PC-9 (cell line): ENCODE measurements around the gene PLXDC1. TPM values are rescaled to one million over a fixed set of nuclear protein-coding genes. Genes with fewer than 3 reads are reported as not detected.

Experiments
- BruUV-seq: library from RNA; stranded (reverse); fragments of 400-500 nt; replicated peaks from 2 replicates; lab custom pipeline; 2021; lab: Mats Ljungman, UMichigan
- CTCF ChIA-PET: fragments of 300-600 bp; sonication (Branson Sonifier 250); formaldehyde crosslinking; loops from one replicate; lab custom pipeline; 2022; ENCODE audit warnings: antibody characterized with exemption; lab: Charles Lee
- POLR2A ChIA-PET: fragments of 300-600 bp; sonication (Branson Sonifier 250); formaldehyde crosslinking; loops from one replicate; lab custom pipeline; 2022; ENCODE audit warnings: antibody characterized with exemption; ENCODE audit not compliant: unreplicated experiment; lab: Charles Lee
- DNase-seq, 2 experiments: peaks; one replicate each; pipeline versions ENCODE4 v3.0.0 to v3.0.0-alpha.2; 2015 to 2022; ENCODE audit warnings: mixed read lengths in 1 of 2
- H2AFZ ChIP-seq: fragments of 200-600 bp; sonication (generic); 2 replicates; pipeline ENCODE4 v1.8.1; 2017; ENCODE audit warnings: antibody characterized with exemption
- H3F3A ChIP-seq: fragments of 200-600 bp; sonication (generic); 2 replicates; pipeline ENCODE4 v1.8.1; 2017; ENCODE audit warnings: antibody characterized with exemption, mild to moderate bottlenecking, low read depth; ENCODE audit not compliant: insufficient read depth
- H3K27ac ChIP-seq: fragments of 200-600 bp; sonication (generic); 2 replicates; pipeline ENCODE4 v1.6.1; 2016; ENCODE audit warnings: mixed run types
- H3K27me3 ChIP-seq: fragments of 200-600 bp; sonication (generic); 2 replicates; pipeline ENCODE4 v1.6.1; 2016; ENCODE audit warnings: low read depth, mixed run types; ENCODE audit not compliant: insufficient read depth
- H3K36me3 ChIP-seq: fragments of 200-600 bp; sonication (generic); 2 replicates; pipeline ENCODE4 v1.6.1; 2016; ENCODE audit warnings: low read depth, mixed run types
- H3K4me1 ChIP-seq: fragments of 200-600 bp; sonication (generic); replicated peaks from 2 replicates; pipeline ENCODE4 v1.6.1; 2016; ENCODE audit warnings: mixed run types; ENCODE audit not compliant: insufficient read depth
- H3K4me2 ChIP-seq: fragments of 200-600 bp; sonication (generic); 2 replicates; pipeline ENCODE4 v1.6.1; 2017; ENCODE audit warnings: mixed run types
- H3K4me3 ChIP-seq: fragments of 200-600 bp; sonication (generic); 2 replicates; pipeline ENCODE4 v1.6.1; 2016; ENCODE audit warnings: mixed run types
- H3K79me2 ChIP-seq: fragments of 200-600 bp; sonication (generic); 2 replicates; pipeline ENCODE4 v1.6.1; 2017; ENCODE audit warnings: low read depth, mixed run types
- H3K9me2 ChIP-seq: fragments of 200-600 bp; sonication (generic); 2 replicates; pipeline ENCODE4 v1.8.1; 2017; ENCODE audit warnings: mild to moderate bottlenecking; ENCODE audit not compliant: insufficient read depth
- H3K9me3 ChIP-seq: fragments of 200-600 bp; sonication (generic); 2 replicates; pipeline ENCODE4 v1.8.1; 2016; ENCODE audit warnings: low read depth; ENCODE audit not compliant: insufficient read depth
- H4K20me1 ChIP-seq: fragments of 200-600 bp; sonication (generic); 2 replicates; pipeline ENCODE4 v1.8.1; 2017; ENCODE audit not compliant: insufficient read depth
- EZH2 ChIP-seq: fragments of 200-600 bp; sonication (generic); IDR thresholded peaks from 2 replicates; pipeline ENCODE4 v1.8.0; 2017; ENCODE audit warnings: antibody characterized with exemption, low read depth
- intact Hi-C: fragments of 100-400 bp; cut with micrococcal nuclease; formaldehyde crosslinking; loops from one replicate; pipeline ENCODE4 v1.10.0; 2022; ENCODE audit not compliant: unreplicated experiment
- total RNA-seq: library from RNA; stranded (reverse); gene quantifications from 2 replicates; pipeline ENCODE4 v1.2.3, GENCODE V29; 2021
- TF ChIP-seq, protein P1 (sequence below): fragments of 200-600 bp; sonication (generic); conservative IDR thresholded peaks from 2 replicates; pipeline ENCODE4 v1.6.1; 2017; ENCODE audit warnings: mixed run types, antibody characterized with exemption, mild to moderate bottlenecking, moderate library complexity

The PLXDC1 gene
- total RNA-seq, 1 experiment from 2014 or later, result 2.5 TPM

- ChIA-PET CTCF (no interaction called here), POLR2A (no interaction called here)
- H3K4me1 ChIP-seq, result peaks cover 10% of the 10 kb centered on the region
- no peaks in the 10 kb centered on the region for H3K36me3 ChIP-seq
- no peaks in the 10 kb centered on the region for H3K27me3 ChIP-seq
- H3K9me3 ChIP-seq, result no peaks in the 10 kb centered on the region
- H3K27ac ChIP-seq, result no peak overlapping the region
- H4K20me1 ChIP-seq, result no peaks in the 10 kb centered on the region
- H3K9me2 ChIP-seq, result no peaks in the 10 kb centered on the region
- BruUV-seq, result no TSS peak
- H2AFZ ChIP-seq, result no peak overlapping the region
- peaks cover 14% of the 10 kb centered on the region for H3K79me2 ChIP-seq
- no peak overlapping the region for H3K4me2 ChIP-seq
- no peak for DNase-seq
- intact Hi-C loops, result no loop called here
- H3F3A ChIP-seq, result peaks cover 5% of the 10 kb centered on the region
- TF ChIP-seq, protein P1, sequence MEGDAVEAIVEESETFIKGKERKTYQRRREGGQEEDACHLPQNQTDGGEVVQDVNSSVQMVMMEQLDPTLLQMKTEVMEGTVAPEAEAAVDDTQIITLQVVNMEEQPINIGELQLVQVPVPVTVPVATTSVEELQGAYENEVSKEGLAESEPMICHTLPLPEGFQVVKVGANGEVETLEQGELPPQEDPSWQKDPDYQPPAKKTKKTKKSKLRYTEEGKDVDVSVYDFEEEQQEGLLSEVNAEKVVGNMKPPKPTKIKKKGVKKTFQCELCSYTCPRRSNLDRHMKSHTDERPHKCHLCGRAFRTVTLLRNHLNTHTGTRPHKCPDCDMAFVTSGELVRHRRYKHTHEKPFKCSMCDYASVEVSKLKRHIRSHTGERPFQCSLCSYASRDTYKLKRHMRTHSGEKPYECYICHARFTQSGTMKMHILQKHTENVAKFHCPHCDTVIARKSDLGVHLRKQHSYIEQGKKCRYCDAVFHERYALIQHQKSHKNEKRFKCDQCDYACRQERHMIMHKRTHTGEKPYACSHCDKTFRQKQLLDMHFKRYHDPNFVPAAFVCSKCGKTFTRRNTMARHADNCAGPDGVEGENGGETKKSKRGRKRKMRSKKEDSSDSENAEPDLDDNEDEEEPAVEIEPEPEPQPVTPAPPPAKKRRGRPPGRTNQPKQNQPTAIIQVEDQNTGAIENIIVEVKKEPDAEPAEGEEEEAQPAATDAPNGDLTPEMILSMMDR, result no peak
- TF ChIP-seq EZH2, result no peak
- H3K4me3 ChIP-seq, result no peak overlapping the region
Observed at GRCh38 chr17:39192901-39193300, 41.5 kb upstream of the PLXDC1 start.

DNA sequence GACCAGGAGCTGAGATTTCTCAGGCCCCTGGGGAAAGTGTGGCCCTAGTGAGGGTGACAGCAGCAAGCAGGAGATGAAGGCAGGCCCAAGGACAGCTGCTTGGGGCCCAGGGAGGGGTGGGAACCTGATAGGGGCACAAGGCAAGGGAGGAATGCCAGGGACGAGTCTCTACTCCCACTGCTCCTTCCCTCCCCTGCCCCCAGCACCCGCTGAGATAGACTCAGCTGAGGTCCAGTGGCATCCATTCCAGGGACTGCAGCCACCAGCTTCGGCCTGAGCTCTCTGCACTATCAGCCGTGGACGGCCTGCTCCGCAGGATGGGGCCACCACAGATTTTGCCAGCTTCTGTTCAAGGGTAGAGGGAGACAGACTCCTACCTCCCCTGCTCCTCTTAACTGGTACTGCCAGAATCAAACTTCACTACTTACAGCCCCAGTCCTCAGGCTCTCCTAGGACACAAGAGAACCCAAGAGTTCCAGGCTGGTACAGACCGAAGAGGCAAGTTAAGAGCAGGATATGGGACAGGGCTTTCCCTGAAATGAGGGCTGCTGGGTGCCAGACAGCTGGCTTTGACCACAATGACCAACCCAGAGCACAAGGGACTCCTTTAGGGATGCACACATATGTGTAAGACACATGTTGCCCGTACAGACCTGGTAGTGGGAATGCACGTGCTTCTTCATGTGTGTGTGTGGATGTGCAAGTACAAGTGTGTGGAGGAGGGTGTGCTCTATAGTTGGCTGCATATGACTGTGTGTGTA lies 40.5 kb upstream of the PLXDC1 start:
- intact Hi-C loops, result no loop called here
- H3K36me3 ChIP-seq, result no peaks in the 10 kb centered on the region
- BruUV-seq, result no TSS peak
- no peak overlapping the region for H3K27ac ChIP-seq
- H3K79me2 ChIP-seq, result peaks cover 14% of the 10 kb centered on the region
- POLR2A ChIA-PET, result no interaction called here
- no peak for TF ChIP-seq EZH2
- TF ChIP-seq, protein P1, result no peak
- H3K4me3 ChIP-seq, result no peak overlapping the region
- no peak overlapping the region for H2AFZ ChIP-seq
- no peaks in the 10 kb centered on the region for H3K9me2 ChIP-seq
- CTCF ChIA-PET, result no interaction called here
- DNase-seq, result no peak
- no peaks in the 10 kb centered on the region for H4K20me1 ChIP-seq
- no peaks in the 10 kb centered on the region for H3K27me3 ChIP-seq
- no peaks in the 10 kb centered on the region for H3K9me3 ChIP-seq
- peaks cover 7% of the 10 kb centered on the region for H3K4me1 ChIP-seq
- no peak overlapping the region for H3K4me2 ChIP-seq
- H3F3A ChIP-seq, result peaks cover 5% of the 10 kb centered on the region; the same call in 1 of the 2 replicates

DNA sequence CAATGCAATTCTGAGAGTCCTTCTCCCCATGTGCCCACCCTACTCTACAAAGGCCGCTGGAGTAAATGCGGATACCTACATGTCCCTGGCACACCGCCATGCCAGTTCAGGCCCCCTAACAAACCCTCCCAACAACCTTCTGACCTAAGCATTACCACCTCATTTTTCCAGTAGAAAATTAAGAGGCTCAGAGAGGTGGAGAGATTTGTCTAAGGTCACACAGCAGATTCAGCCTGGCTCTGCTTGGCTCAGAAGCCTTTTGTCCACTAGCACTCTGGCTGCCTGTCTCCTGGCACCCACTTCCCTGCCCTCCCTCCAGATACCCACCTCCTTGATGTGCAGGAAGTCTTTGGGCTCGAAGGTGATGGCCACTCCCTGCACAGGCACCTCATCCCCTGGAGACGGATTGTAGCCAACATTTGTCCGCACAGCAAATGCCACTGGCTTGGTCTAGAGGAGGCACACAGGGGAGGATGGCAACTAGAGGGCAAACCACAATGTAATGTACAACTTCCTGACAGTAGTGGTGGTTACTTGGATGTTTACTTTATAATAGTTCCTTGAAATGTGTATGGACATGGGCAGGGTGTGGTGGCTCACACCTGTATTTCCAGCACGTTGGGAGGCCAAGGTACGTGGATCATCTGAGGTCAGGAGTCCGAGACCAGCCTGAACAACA lies 35.9 kb upstream of the PLXDC1 start:
- H3K9me3 ChIP-seq, result no peaks in the 10 kb centered on the region
- H3K27ac ChIP-seq, result no peak overlapping the region
- ChIA-PET POLR2A (no interaction called here), CTCF (no interaction called here)
- intact Hi-C loops, result no loop called here
- H2AFZ ChIP-seq, result no peak overlapping the region
- no peak for DNase-seq
- H4K20me1 ChIP-seq, result no peaks in the 10 kb centered on the region
- no peaks in the 10 kb centered on the region for H3F3A ChIP-seq
- H3K79me2 ChIP-seq, result no peaks in the 10 kb centered on the region
- no peak overlapping the region for H3K4me3 ChIP-seq
- H3K4me2 ChIP-seq, result no peak overlapping the region
- TF ChIP-seq, protein P1, result no peak
- no peak for TF ChIP-seq EZH2
- no peaks in the 10 kb centered on the region for H3K4me1 ChIP-seq
- H3K36me3 ChIP-seq, result no peaks in the 10 kb centered on the region
- H3K27me3 ChIP-seq, result no peaks in the 10 kb centered on the region
- BruUV-seq, result no TSS peak
- H3K9me2 ChIP-seq, result no peaks in the 10 kb centered on the region
